GM10266 (cell line): Measurements from ENCODE around the gene TMEM176B.
"Not testable (repeated sequence)": the region's sequence is repeated elsewhere in the genome, so short reads cannot be mapped to it uniquely, and the experiment has no call there.

Source experiments
- DNase-seq: peaks from one replicate; pipeline ENCODE4 v3.0.0; 2012; ENCODE audit errors: extremely low spot score
- TF ChIP-seq, protein P1 (sequence below): IDR thresholded peaks from 2 replicates; pipeline ENCODE4 v1.5.1; 2012; ENCODE audit warnings: mild to moderate bottlenecking, low read depth; ENCODE audit not compliant: control insufficient read depth, insufficient read depth; ENCODE audit errors: missing control alignments

Gene TMEM176B

DNA sequence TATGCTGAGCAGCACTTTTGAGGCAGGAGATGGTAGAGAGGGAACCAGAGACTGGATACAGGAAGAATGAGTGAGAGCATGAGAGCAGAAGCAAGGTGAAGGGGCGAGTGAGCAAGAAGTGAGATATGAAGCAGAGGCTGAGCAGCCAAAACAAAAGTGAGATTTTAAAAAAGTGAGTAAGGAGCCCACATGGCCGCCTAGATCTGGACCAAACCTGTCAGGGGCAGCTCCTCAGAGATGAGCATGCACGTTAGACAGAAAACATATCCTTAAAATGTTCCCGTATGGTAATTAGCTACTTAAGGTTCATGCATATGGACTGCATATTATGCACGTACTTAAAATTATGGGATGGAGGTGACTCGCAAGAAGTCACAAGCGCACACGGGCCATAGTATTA, 22.9 kb upstream of the TMEM176B start:
- TF ChIP-seq, protein P1, sequence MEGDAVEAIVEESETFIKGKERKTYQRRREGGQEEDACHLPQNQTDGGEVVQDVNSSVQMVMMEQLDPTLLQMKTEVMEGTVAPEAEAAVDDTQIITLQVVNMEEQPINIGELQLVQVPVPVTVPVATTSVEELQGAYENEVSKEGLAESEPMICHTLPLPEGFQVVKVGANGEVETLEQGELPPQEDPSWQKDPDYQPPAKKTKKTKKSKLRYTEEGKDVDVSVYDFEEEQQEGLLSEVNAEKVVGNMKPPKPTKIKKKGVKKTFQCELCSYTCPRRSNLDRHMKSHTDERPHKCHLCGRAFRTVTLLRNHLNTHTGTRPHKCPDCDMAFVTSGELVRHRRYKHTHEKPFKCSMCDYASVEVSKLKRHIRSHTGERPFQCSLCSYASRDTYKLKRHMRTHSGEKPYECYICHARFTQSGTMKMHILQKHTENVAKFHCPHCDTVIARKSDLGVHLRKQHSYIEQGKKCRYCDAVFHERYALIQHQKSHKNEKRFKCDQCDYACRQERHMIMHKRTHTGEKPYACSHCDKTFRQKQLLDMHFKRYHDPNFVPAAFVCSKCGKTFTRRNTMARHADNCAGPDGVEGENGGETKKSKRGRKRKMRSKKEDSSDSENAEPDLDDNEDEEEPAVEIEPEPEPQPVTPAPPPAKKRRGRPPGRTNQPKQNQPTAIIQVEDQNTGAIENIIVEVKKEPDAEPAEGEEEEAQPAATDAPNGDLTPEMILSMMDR: no peak
- no peak for DNase-seq

DNA sequence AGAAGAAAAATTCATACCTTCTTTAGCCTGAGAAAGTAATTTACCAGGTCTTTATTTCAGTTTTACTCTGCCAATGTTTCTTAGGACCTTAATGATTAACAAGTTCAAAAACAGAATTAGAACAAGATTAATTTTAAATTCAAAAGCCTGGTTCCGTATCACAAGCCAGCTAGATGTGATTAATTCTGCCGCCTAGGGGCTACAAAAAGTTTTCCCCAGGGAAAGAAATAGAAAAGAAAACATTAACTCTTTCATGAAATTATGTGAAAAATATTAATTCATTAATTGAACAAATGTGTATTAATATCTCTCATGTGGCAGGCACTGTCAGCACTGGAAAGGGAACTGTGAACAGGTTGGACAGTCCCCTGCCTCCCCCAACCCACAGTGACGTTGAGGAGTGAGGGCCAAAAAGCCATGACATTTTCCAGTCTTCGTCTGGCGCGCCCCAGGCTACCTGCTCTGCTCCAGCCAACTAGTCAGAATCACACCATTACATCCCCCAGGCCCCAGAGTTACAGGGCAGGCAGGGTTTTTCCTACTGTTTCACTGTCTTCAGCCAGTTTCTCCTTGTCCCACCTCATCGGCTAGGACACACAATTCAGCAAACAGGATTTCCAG, 20.5 kb upstream of the TMEM176B start:
- TF ChIP-seq, protein P1: no peak
- no peak for DNase-seq

DNA sequence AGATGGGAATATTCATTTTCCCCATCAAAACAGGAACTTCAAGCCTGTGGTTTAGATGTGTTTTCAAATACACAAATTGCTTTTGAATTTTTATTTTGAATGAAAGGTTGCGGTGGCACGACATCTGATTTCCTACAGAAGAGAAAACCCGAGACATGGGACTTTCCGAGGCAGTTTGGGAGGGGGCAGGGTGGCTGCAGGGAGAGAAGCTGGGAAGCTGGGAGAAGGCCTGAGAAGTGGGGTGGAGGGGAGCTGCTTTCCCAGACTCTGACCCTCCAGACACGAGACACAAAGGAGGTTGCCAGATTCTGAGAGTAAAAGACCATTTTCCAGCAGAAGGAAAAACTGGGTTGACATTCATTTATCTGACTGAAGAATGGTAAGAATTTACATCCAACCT, 20.0 kb upstream of the TMEM176B start:
- TF ChIP-seq, protein P1: no peak
- DNase-seq: no peak

DNA sequence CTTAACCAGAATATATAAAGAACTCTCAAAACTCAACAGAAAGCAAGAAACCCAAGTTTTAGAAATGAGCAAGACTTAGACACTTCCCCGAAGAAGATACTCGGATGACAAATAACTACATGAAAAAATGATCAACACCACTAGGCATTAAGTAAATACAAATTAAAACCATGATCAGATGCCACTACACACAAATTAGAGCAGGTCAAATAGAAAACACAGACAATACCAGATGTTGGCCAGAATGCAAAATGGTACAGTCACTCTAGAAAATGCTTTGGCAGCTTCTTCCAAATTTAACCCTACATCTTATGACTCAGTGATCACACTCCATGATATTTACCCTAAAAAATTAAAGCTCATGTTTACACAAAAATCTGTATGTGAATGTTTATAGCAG, 18.8 kb upstream of the TMEM176B start:
- no peak for DNase-seq
- TF ChIP-seq, protein P1: no peak

DNA sequence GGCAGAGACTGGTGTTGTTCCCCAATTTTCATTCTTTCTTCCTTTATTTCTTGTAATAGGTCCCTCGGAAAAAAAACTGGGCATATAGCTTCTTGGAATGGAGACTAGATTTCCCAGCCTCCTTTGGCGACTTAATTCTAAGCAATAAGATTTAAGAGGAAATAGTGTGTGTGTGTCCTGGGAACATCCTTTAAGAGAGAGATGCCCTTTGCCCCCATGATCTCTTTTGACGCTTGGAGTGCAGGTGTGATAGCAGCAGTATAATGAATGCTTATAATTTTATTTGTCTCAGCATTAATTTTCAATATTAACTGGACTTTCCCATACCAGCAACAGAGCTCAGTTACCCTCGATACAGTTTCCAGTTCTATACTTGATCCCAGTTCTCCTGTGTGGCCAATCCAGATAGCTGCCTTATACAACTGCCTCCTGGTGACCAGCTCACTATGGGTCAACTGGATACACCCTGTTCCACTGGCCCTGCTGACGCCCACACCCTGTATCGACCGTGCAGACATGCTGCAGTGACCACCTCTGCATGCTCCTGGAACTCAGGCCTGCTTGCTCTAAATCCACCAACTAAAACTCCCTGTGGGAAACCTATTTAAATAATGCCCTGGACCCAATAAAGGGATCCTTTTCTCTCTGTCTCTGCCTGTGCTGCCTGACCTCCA, 14.3 kb upstream of the TMEM176B start:
- TF ChIP-seq, protein P1: no peak
- DNase-seq: no peak

DNA sequence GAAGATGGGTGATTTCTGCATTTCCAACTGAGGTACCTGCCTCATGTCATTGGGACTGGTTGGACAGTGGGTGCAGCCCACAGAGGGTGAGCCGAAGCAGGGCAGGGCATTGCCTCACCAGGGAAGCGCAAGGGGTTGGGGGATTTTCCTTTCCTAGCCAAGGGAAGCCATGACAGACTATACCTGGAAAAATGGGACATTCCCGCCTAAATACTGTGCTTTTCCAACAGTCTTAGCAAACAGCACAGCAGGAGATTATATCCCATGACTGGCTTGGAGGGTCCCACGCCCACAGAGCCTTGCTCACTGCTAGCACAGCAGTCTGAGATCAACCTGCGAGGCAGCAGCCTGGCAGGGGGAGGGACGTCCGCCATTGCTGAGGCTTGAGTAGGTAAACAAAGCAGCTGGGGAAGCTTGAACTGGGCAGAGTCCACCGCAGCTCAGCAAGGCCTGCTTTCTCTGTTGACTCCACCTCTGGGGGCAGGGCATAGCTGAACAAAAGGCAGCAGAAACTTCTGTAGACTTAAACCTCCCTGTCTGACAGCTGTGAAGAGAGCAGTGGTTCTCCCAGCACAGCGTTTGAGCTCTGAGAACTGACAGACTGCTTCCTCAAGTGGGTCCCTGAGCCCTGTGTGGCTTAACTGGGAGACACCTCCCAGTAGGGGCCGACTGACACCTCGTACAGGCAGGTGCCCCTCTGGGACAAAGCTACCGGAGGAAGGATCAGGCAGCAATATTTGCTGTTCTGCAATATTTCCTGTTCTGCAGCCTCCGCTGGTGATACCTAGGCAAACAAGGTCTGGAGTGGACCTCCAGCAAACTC, 7.7 kb upstream of the TMEM176B start:
- not testable (repeated sequence) for DNase-seq

DNA sequence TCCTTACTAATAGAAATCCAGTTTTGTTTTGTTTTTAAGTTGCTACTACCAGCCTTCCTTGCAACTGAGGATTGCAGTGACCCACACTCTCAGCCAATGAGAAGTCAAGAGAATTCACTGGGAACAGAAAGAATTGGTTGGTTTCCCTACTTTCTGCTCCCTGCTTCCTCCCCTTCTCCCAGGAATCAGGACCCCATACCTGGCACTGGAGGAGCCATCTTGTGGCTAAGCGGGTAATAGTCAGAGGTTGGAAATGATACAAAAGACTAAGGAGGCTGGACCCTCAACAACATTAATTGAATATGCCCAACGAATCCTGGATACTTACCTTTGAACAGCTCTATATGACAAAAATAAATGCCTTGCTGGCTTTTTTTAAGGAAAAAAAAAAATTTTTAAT, 6.7 kb upstream of the TMEM176B start:
- TF ChIP-seq, protein P1: no peak
- no peak for DNase-seq
